OCI-LY7 (cell line): ENCODE results near the gene OPTC. TPM values are rescaled to one million over a fixed set of nuclear protein-coding genes. Genes with fewer than 3 reads are reported as not detected.

Experiments
- BruUV-seq: library from RNA; stranded (reverse); fragments of 400-500 nt; replicated peaks from 2 replicates; lab custom pipeline; 2021; lab: Mats Ljungman, UMichigan
- CTCF ChIA-PET: fragments of 300-600 bp; sonication (Branson Sonifier 250); formaldehyde crosslinking; loops from one replicate; lab custom pipeline; 2022; ENCODE audit warnings: antibody characterized with exemption; ENCODE audit not compliant: unreplicated experiment; lab: Charles Lee
- POLR2A ChIA-PET: fragments of 300-600 bp; sonication (Branson Sonifier 250); formaldehyde crosslinking; loops from one replicate; lab custom pipeline; 2022; ENCODE audit warnings: antibody characterized with exemption; lab: Charles Lee
- DNase-seq: peaks from one replicate; pipeline ENCODE4 v3.0.0-alpha.2; 2015; ENCODE audit warnings: low spot score
- H2AFZ ChIP-seq: fragments of 200-600 bp; sonication (generic), shearing (Covaris generic); 2 replicates; pipeline ENCODE4 v1.6.1; 2014; ENCODE audit warnings: mild to moderate bottlenecking, antibody characterized with exemption, low read length, moderate library complexity
- H3K27ac ChIP-seq: fragments of 200-600 bp; sonication (generic); 2 replicates; pipeline ENCODE4 v1.5.1; 2014; ENCODE audit warnings: mixed run types, low read depth, mild to moderate bottlenecking, moderate library complexity, low read length, inconsistent platforms; ENCODE audit not compliant: poor library complexity, severe bottlenecking
- H3K36me3 ChIP-seq: fragments of 200-600 bp; sonication (generic); 2 replicates; pipeline ENCODE4 v1.6.1; 2014; ENCODE audit warnings: mild to moderate bottlenecking, antibody characterized with exemption, low read length, moderate library complexity, mixed read lengths; ENCODE audit not compliant: insufficient read depth
- H3K4me1 ChIP-seq: fragments of 200-600 bp; sonication (generic); 2 replicates; pipeline ENCODE4 v1.5.1; 2014; ENCODE audit warnings: mild to moderate bottlenecking, low read length; ENCODE audit not compliant: insufficient read depth, poor library complexity, severe bottlenecking
- H3K4me2 ChIP-seq: fragments of 200-600 bp; sonication (generic); 2 replicates; pipeline ENCODE4 v1.6.1; 2014; ENCODE audit warnings: mild to moderate bottlenecking, low read length
- H3K4me3 ChIP-seq: fragments of 200-600 bp; sonication (generic); 2 replicates; pipeline ENCODE4 v1.5.1; 2014; ENCODE audit warnings: mild to moderate bottlenecking, low read depth, low read length; ENCODE audit not compliant: poor library complexity, severe bottlenecking
- H3K79me2 ChIP-seq: fragments of 200-600 bp; sonication (generic); 2 replicates; pipeline ENCODE4 v1.6.1; 2016; ENCODE audit warnings: low read depth, mild to moderate bottlenecking, low read length, moderate library complexity, mixed read lengths; ENCODE audit not compliant: insufficient read depth
- H3K9me2 ChIP-seq: fragments of 200-600 bp; sonication (generic); 2 replicates; pipeline ENCODE4 v1.6.1; 2016; ENCODE audit warnings: mild to moderate bottlenecking, low read length, mixed read lengths; ENCODE audit not compliant: insufficient read depth
- H3K9me3 ChIP-seq: fragments of 200-600 bp; sonication (generic); 2 replicates; pipeline ENCODE4 v1.6.1; 2014; ENCODE audit warnings: mild to moderate bottlenecking, mixed run types, low read length, mixed read lengths
- H4K20me1 ChIP-seq: fragments of 200-600 bp; sonication (generic); 2 replicates; pipeline ENCODE4 v1.6.1; 2014; ENCODE audit warnings: mild to moderate bottlenecking, antibody characterized with exemption, low read length, moderate library complexity, mixed read lengths; ENCODE audit not compliant: insufficient read depth
- CTCF ChIP-seq: fragments of 200-600 bp; sonication (generic); conservative IDR thresholded peaks from 2 replicates; pipeline ENCODE4 v1.5.1; 2014; ENCODE audit warnings: mild to moderate bottlenecking, antibody characterized with exemption, low read length, moderate library complexity, mixed read lengths
- EZH2phosphoT487 ChIP-seq: fragments of 200-600 bp; sonication (generic); IDR thresholded peaks from 2 replicates; pipeline ENCODE4 v1.6.1; 2018; ENCODE audit warnings: low read depth, borderline replicate concordance, mild to moderate bottlenecking, mixed run types, antibody characterized with exemption, low read length, moderate library complexity, mixed read lengths
- intact Hi-C: fragments of 100-400 bp; cut with micrococcal nuclease; formaldehyde crosslinking; loops from one replicate; pipeline ENCODE4 v1.10.0; 2022; ENCODE audit not compliant: unreplicated experiment
- total RNA-seq, 2 experiments: library from RNA; depleted of rRNA in 1 of 2; stranded (reverse); fragments of >200 nt in 1 of 2; shearing (Covaris generic) in 1 of 2; gene quantifications; 2 replicates each; pipeline ENCODE4 v1.2.3, GENCODE V29; 2014 to 2022

The OPTC gene
- total RNA-seq, 2 experiments from 2014 or later, result not detected

- Histone ChIP-seq H3K9me2 (no peaks in the 10 kb centered on the region), H4K20me1 (no peaks in the 10 kb centered on the region), H3K36me3 (no peaks in the 10 kb centered on the region), H2AFZ (no peak overlapping the region), H3K27ac (no peak overlapping the region), H3K4me3 (no peak overlapping the region), H3K9me3 (no peaks in the 10 kb centered on the region), H3K4me2 (no peak overlapping the region), H3K79me2 (no peaks in the 10 kb centered on the region), H3K4me1 (no peaks in the 10 kb centered on the region)
- no TSS peak for BruUV-seq
- CTCF ChIA-PET, result no interaction called here
- intact Hi-C loops, result no loop called here
- no peak for TF ChIP-seq CTCF
- no peak for TF ChIP-seq EZH2phosphoT487
- DNase-seq, result no peak
- POLR2A ChIA-PET, result interaction anchor here (1.0 kb wide), 1 partner anchor 74 kb away, joined by 3 read pairs; no protein-coding TSS in a partner anchor
Measured at GRCh38 chr1:203523667-203524066, 29.7 kb downstream of the OPTC start.

- H3K4me1 ChIP-seq, result no peaks in the 10 kb centered on the region
- no peaks in the 10 kb centered on the region for H3K9me2 ChIP-seq
- no peaks in the 10 kb centered on the region for H3K79me2 ChIP-seq
- intact Hi-C loops, result no loop called here
- no peak for DNase-seq
- ChIA-PET CTCF (no interaction called here), POLR2A (interaction anchor here (0.7 to 1.0 kb wide), 2 partner anchors 54 to 74 kb away, joined by 3 read pairs; no protein-coding TSS in a partner anchor)
- no TSS peak for BruUV-seq
- H3K9me3 ChIP-seq, result no peaks in the 10 kb centered on the region
- H3K36me3 ChIP-seq, result no peaks in the 10 kb centered on the region
- no peak overlapping the region for H3K4me3 ChIP-seq
- TF ChIP-seq EZH2phosphoT487, result no peak
- no peak for TF ChIP-seq CTCF
- no peak overlapping the region for H3K27ac ChIP-seq
- no peak overlapping the region for H3K4me2 ChIP-seq
- no peaks in the 10 kb centered on the region for H4K20me1 ChIP-seq
- no peak overlapping the region for H2AFZ ChIP-seq
Measured at GRCh38 chr1:203524152-203524551, 30.2 kb downstream of the OPTC start.

- Histone ChIP-seq H3K9me3 (no peaks in the 10 kb centered on the region), H3K4me3 (no peak overlapping the region), H3K4me2 (no peak overlapping the region), H3K9me2 (no peaks in the 10 kb centered on the region), H3K27ac (no peak overlapping the region), H2AFZ (no peak overlapping the region), H4K20me1 (no peaks in the 10 kb centered on the region), H3K4me1 (no peaks in the 10 kb centered on the region), H3K36me3 (no peaks in the 10 kb centered on the region), H3K79me2 (no peaks in the 10 kb centered on the region)
- BruUV-seq, result no TSS peak
- DNase-seq, result no peak
- TF ChIP-seq CTCF, result no peak
- TF ChIP-seq EZH2phosphoT487, result no peak
- POLR2A ChIA-PET, result interaction anchor here (0.7 to 1.0 kb wide), 2 partner anchors 53 to 73 kb away, joined by 3 read pairs; no protein-coding TSS in a partner anchor
- intact Hi-C loops, result no loop called here
- CTCF ChIA-PET, result no interaction called here
Measured at GRCh38 chr1:203524824-203525223, 30.9 kb downstream of the OPTC start.
